Measurements from ENCODE around the gene CDKN2B. TPM values are rescaled to one million over a fixed set of nuclear protein-coding genes. Genes with fewer than 3 reads are reported as not detected.

The CDKN2B gene
- total and polyA plus RNA-seq, 2 of the 13 experiments (the other 11 are each of a cell fraction or from before 2014, with no cell fraction given) = 1.4 to 1.5 TPM

- TF ChIP-seq FOXA3 (CRISPR knock-in tag; IDR thresholded peaks at IDR 0.05) (peak; percentile 44; the same call in 1 of the 2 replicates), ARID5B (CRISPR knock-in tag; IDR thresholded peaks at IDR 0.05) (peak; percentile 34; the same call in 1 of the 2 replicates), SOX13 (IDR thresholded peaks at IDR 0.05) (no peak), SOX13 (CRISPR knock-in tag; conservative IDR thresholded peaks at IDR 0.05 in 1 of 2, IDR thresholded peaks at IDR 0.05 in 1 of 2) (peak in 1 of 2 experiments; percentile 13; a peak in 1 of 4 replicates), FOSL2 (CRISPR knock-in tag; IDR thresholded peaks at IDR 0.05) (peak; percentile 72), CEBPB (IDR thresholded peaks at IDR 0.05; ENCODE audit: borderline replicate concordance, low read depth, low read length) (peak; percentile 63; the same call in 1 of the 2 replicates), GMEB1 (CRISPR knock-in tag; IDR thresholded peaks at IDR 0.05; ENCODE audit: borderline replicate concordance) (no peak), ZNF569 (CRISPR knock-in tag; IDR thresholded peaks at IDR 0.05; ENCODE audit: borderline replicate concordance) (no peak)
Measured at GRCh38 chr9:22030101-22030598, 21.0 kb upstream of the CDKN2B start (continued).
